Measurements from ENCODE around the gene GPC5.

GPC5 gene

GRCh38 chr13:91356919-91357612 lies 41.4 kb upstream of the GPC5 start:
- TF ChIP-seq FOXM1 (IDR thresholded peaks at IDR 0.05; ENCODE audit: borderline replicate concordance, low read depth) (no peak), RAD21 (IDR thresholded peaks at IDR 0.05; ENCODE audit: low read depth) (no peak)

DNA sequence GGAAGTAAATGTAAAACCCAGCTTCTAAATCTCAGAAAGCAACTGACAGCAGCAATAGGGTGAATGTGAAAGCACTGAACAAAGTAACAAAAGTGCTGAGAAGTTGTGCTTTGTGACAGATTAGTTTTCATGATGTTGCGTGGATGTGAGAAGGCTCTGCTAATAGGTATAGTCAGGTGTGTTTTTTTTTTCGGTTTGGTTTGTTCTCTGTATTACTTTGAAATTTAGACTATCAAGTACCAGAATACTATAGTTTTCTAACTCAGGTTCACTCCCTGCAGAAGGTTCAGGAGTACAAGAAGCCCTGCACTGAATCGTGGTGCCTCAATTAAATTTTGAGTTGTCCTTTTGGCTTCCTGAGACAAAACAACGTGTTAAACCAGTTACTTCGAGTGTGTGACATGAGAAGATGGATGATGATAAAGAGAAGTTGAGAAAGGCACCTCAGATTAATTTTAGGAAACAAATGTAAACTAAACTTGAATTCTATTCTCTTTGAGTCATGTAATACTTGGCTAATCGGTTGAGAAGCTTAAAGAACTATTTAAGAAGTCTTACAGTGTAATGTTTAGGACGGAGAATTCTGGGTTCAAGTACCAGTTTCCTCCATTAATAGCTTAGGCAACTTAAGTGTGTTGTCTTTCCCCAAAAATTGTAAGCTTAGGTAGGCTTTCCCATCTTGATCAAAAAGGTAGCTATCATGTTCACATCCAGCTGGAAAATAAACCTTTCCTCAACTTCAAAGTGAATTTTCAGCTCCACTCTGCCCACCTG lies 40.6 kb upstream of the GPC5 start:
- TF ChIP-seq TEAD4 (IDR thresholded peaks at IDR 0.05) (no peak), RAD21 (IDR thresholded peaks at IDR 0.05; ENCODE audit: low read depth) (no peak), NFIC (IDR thresholded peaks at IDR 0.05) (no peak), TAF1 (IDR thresholded peaks at IDR 0.05; ENCODE audit: low read depth) (no peak), ZBTB7A (IDR thresholded peaks at IDR 0.05; ENCODE audit: low read depth) (no peak), EGR1 (IDR thresholded peaks at IDR 0.05) (no peak), CEBPB (IDR thresholded peaks at IDR 0.05) (no peak), YY1 (IDR thresholded peaks at IDR 0.05; ENCODE audit: low read depth) (no peak), TCF12 (IDR thresholded peaks at IDR 0.05; ENCODE audit: low read depth) (no peak), EP300 (IDR thresholded peaks at IDR 0.05; ENCODE audit: borderline replicate concordance) (no peak)
- TF ChIP-seq, protein P1, sequence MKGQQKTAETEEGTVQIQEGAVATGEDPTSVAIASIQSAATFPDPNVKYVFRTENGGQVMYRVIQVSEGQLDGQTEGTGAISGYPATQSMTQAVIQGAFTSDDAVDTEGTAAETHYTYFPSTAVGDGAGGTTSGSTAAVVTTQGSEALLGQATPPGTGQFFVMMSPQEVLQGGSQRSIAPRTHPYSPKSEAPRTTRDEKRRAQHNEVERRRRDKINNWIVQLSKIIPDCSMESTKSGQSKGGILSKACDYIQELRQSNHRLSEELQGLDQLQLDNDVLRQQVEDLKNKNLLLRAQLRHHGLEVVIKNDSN (IDR thresholded peaks at IDR 0.05): no peak
- TF ChIP-seq, protein P2, sequence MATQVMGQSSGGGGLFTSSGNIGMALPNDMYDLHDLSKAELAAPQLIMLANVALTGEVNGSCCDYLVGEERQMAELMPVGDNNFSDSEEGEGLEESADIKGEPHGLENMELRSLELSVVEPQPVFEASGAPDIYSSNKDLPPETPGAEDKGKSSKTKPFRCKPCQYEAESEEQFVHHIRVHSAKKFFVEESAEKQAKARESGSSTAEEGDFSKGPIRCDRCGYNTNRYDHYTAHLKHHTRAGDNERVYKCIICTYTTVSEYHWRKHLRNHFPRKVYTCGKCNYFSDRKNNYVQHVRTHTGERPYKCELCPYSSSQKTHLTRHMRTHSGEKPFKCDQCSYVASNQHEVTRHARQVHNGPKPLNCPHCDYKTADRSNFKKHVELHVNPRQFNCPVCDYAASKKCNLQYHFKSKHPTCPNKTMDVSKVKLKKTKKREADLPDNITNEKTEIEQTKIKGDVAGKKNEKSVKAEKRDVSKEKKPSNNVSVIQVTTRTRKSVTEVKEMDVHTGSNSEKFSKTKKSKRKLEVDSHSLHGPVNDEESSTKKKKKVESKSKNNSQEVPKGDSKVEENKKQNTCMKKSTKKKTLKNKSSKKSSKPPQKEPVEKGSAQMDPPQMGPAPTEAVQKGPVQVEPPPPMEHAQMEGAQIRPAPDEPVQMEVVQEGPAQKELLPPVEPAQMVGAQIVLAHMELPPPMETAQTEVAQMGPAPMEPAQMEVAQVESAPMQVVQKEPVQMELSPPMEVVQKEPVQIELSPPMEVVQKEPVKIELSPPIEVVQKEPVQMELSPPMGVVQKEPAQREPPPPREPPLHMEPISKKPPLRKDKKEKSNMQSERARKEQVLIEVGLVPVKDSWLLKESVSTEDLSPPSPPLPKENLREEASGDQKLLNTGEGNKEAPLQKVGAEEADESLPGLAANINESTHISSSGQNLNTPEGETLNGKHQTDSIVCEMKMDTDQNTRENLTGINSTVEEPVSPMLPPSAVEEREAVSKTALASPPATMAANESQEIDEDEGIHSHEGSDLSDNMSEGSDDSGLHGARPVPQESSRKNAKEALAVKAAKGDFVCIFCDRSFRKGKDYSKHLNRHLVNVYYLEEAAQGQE (IDR thresholded peaks at IDR 0.05; ENCODE audit: low read depth): no peak

- TF ChIP-seq, protein P3, sequence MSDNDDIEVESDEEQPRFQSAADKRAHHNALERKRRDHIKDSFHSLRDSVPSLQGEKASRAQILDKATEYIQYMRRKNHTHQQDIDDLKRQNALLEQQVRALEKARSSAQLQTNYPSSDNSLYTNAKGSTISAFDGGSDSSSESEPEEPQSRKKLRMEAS (IDR thresholded peaks at IDR 0.05): no peak
- no peak for TF ChIP-seq FOXM1 (IDR thresholded peaks at IDR 0.05; ENCODE audit: borderline replicate concordance, low read depth)
- no peak for TF ChIP-seq ZBTB7A (IDR thresholded peaks at IDR 0.05; ENCODE audit: low read depth)
- no peak for TF ChIP-seq YY1 (IDR thresholded peaks at IDR 0.05; ENCODE audit: low read depth)
- no peak for TF ChIP-seq TEAD4 (IDR thresholded peaks at IDR 0.05)
Measured at GRCh38 chr13:91358387-91358782, 40.0 kb upstream of the GPC5 start.

- TF ChIP-seq CREB1 (IDR thresholded peaks at IDR 0.05; ENCODE audit: low read depth) (no peak), FOXM1 (IDR thresholded peaks at IDR 0.05; ENCODE audit: borderline replicate concordance, low read depth) (no peak), ZBTB7A (IDR thresholded peaks at IDR 0.05; ENCODE audit: low read depth) (no peak), EP300 (IDR thresholded peaks at IDR 0.05; ENCODE audit: borderline replicate concordance) (no peak), YY1 (IDR thresholded peaks at IDR 0.05; ENCODE audit: low read depth) (no peak), TCF12 (IDR thresholded peaks at IDR 0.05; ENCODE audit: low read depth) (no peak), CEBPB (IDR thresholded peaks at IDR 0.05) (no peak)
- TF ChIP-seq, protein P2 (IDR thresholded peaks at IDR 0.05; ENCODE audit: low read depth): no peak
Measured at GRCh38 chr13:91359111-91359510, 39.3 kb upstream of the GPC5 start.

DNA sequence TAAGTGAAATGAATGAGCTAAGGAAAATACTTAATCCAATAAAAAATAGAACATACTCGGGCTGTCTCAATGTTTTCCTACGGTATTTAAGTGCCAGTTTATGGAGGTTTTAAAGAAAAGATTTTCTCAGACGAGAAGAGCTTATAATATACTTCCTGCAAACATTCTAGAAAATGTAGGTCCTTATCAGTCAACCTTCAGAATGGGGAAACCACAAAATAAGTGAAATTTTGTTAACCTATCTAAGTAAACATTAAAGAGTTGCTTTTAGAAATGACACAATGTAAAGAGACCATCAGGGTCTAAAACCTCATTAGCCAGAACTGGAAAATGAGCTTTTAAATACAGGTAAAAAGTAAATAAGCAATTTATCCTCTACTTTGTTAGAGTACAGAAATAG lies 38.8 kb upstream of the GPC5 start:
- no peak for TF ChIP-seq NFIC (IDR thresholded peaks at IDR 0.05)
- no peak for TF ChIP-seq TAF1 (IDR thresholded peaks at IDR 0.05; ENCODE audit: low read depth)
- no peak for TF ChIP-seq EGR1 (IDR thresholded peaks at IDR 0.05)
- TF ChIP-seq, protein P2 (IDR thresholded peaks at IDR 0.05; ENCODE audit: low read depth): no peak
- TF ChIP-seq, protein P3 (IDR thresholded peaks at IDR 0.05): no peak
- TF ChIP-seq TCF12 (IDR thresholded peaks at IDR 0.05; ENCODE audit: low read depth): no peak
- TF ChIP-seq TEAD4 (IDR thresholded peaks at IDR 0.05): no peak
- TF ChIP-seq CREB1 (IDR thresholded peaks at IDR 0.05; ENCODE audit: low read depth): no peak
- TF ChIP-seq EP300 (IDR thresholded peaks at IDR 0.05; ENCODE audit: borderline replicate concordance): no peak
- no peak for TF ChIP-seq YY1 (IDR thresholded peaks at IDR 0.05; ENCODE audit: low read depth)
- no peak for TF ChIP-seq FOXM1 (IDR thresholded peaks at IDR 0.05; ENCODE audit: borderline replicate concordance, low read depth)
- TF ChIP-seq ZBTB7A (IDR thresholded peaks at IDR 0.05; ENCODE audit: low read depth): no peak
- no peak for TF ChIP-seq CEBPB (IDR thresholded peaks at IDR 0.05)
- TF ChIP-seq, protein P1 (IDR thresholded peaks at IDR 0.05): no peak
- no peak for TF ChIP-seq RAD21 (IDR thresholded peaks at IDR 0.05; ENCODE audit: low read depth)
